GM23338 (cell line): Measurements from ENCODE around the gene TMEM131L. TPM values are rescaled to one million over a fixed set of nuclear protein-coding genes. Genes with fewer than 3 reads are reported as not detected.

Source experiments
- ATAC-seq: fragments of 200-7000 bp; cut with Tn5 transposase; 3 replicates; pipeline ENCODE4 v1.9.1; 2020
- DNase-seq: peaks from one replicate; pipeline ENCODE4 v3.0.0-alpha.2; 2015; ENCODE audit warnings: low spot score
- H2AFZ ChIP-seq: fragments of 200-600 bp; sonication (generic); 2 replicates; pipeline ENCODE4 v1.8.0; 2016; ENCODE audit warnings: antibody characterized with exemption, mild to moderate bottlenecking, moderate library complexity
- H3F3A ChIP-seq: fragments of 200-600 bp; sonication (generic); replicated peaks from 2 replicates; pipeline ENCODE4 v1.8.0; 2017; ENCODE audit warnings: antibody characterized with exemption, mixed run types, low read depth
- H3K27ac ChIP-seq: fragments of 200-600 bp; sonication (generic); 2 replicates; pipeline ENCODE4 v1.6.1; 2016; ENCODE audit warnings: low read depth
- H3K27me3 ChIP-seq: fragments of 200-600 bp; sonication (generic); 2 replicates; pipeline ENCODE4 v1.8.0; 2016; ENCODE audit warnings: mild to moderate bottlenecking, mixed run types, moderate library complexity; ENCODE audit not compliant: insufficient read depth
- H3K36me3 ChIP-seq: fragments of 200-600 bp; sonication (generic); 2 replicates; pipeline ENCODE4 v1.8.0; 2016; ENCODE audit warnings: mild to moderate bottlenecking; ENCODE audit not compliant: insufficient read depth
- H3K4me1 ChIP-seq: fragments of 200-600 bp; sonication (generic); 2 replicates; pipeline ENCODE4 v1.8.0; 2016; ENCODE audit warnings: mild to moderate bottlenecking, moderate library complexity; ENCODE audit not compliant: insufficient read depth
- H3K4me2 ChIP-seq: fragments of 200-600 bp; sonication (generic); 2 replicates; pipeline ENCODE4 v1.7.1; 2017; ENCODE audit warnings: mixed run types
- H3K4me3 ChIP-seq: fragments of 200-600 bp; sonication (generic); 2 replicates; pipeline ENCODE4 v1.6.1; 2016; ENCODE audit warnings: mixed run types
- H3K79me2 ChIP-seq: fragments of 200-600 bp; sonication (generic); replicated peaks from 2 replicates; pipeline ENCODE4 v1.8.0; 2017; ENCODE audit warnings: mild to moderate bottlenecking; ENCODE audit not compliant: insufficient read depth
- H3K9me2 ChIP-seq: fragments of 200-600 bp; sonication (generic); 2 replicates; pipeline ENCODE4 v1.8.0; 2017; ENCODE audit not compliant: insufficient read depth
- H4K20me1 ChIP-seq: fragments of 200-600 bp; sonication (generic); replicated peaks from 2 replicates; pipeline ENCODE4 v1.8.0; 2017; ENCODE audit warnings: mild to moderate bottlenecking; ENCODE audit not compliant: insufficient read depth
- H3K27ac Mint-ChIP-seq: 2 replicates; pipeline ENCODE4 v1.8.0; 2020; ENCODE audit warnings: inconsistent platforms, mild to moderate bottlenecking, moderate library complexity, mixed read lengths
- H3K27me3 Mint-ChIP-seq: 3 replicates; pipeline ENCODE4 v1.8.0; 2022; ENCODE audit warnings: low read depth, mild to moderate bottlenecking, moderate library complexity, mixed read lengths, inconsistent platforms; ENCODE audit not compliant: insufficient read depth, poor library complexity
- H3K36me3 Mint-ChIP-seq: 3 replicates; pipeline ENCODE4 v1.8.0; 2021; ENCODE audit warnings: low read depth, mild to moderate bottlenecking, inconsistent platforms, moderate library complexity, mixed read lengths
- H3K4me1 Mint-ChIP-seq: 3 replicates; pipeline ENCODE4 v1.8.0; 2020; ENCODE audit warnings: mild to moderate bottlenecking, inconsistent platforms, mixed read lengths
- H3K4me3 Mint-ChIP-seq: 3 replicates; pipeline ENCODE4 v1.8.0; 2021; ENCODE audit warnings: moderate library complexity, mild to moderate bottlenecking, inconsistent platforms, mixed read lengths
- H3K9me3 Mint-ChIP-seq: 3 replicates; pipeline ENCODE4 v1.8.0; 2020; ENCODE audit warnings: moderate library complexity, mild to moderate bottlenecking, inconsistent platforms, mixed read lengths
- CREB1 ChIP-seq: fragments of 250-450 bp; sonication (Bioruptor Pico); IDR thresholded peaks from 2 replicates; pipeline ENCODE4 v1.5.0; 2020; ENCODE audit warnings: low read depth, mild to moderate bottlenecking, moderate library complexity
- EZH2 ChIP-seq: fragments of 200-600 bp; sonication (generic); IDR thresholded peaks from one replicate; pipeline ENCODE4 v1.8.0; 2017; ENCODE audit warnings: antibody characterized with exemption, mild to moderate bottlenecking, low read depth; ENCODE audit not compliant: unreplicated experiment
- EZH2phosphoT487 ChIP-seq: fragments of 200-600 bp; sonication (generic); IDR thresholded peaks from one replicate; pipeline ENCODE4 v1.8.1; 2018; ENCODE audit warnings: antibody characterized with exemption; ENCODE audit not compliant: unreplicated experiment
- JUNB ChIP-seq: IDR thresholded peaks from one replicate; pipeline ENCODE4 v1.6.1; 2016; ENCODE audit warnings: antibody characterized with exemption; ENCODE audit not compliant: unreplicated experiment
- NANOG ChIP-seq: IDR thresholded peaks from 2 replicates; pipeline ENCODE4 v1.6.1; 2016; ENCODE audit warnings: antibody characterized with exemption, borderline replicate concordance
- POLR2AphosphoS5 ChIP-seq: IDR thresholded peaks from 2 replicates; pipeline ENCODE4 v1.6.1; 2016; ENCODE audit warnings: antibody characterized with exemption, low read depth
- STAT1 ChIP-seq: IDR thresholded peaks from one replicate; pipeline ENCODE4 v1.6.1; 2016; ENCODE audit warnings: antibody characterized with exemption; ENCODE audit not compliant: unreplicated experiment
- ZNF114 ChIP-seq: fragments of 250-450 bp; sonication (Bioruptor Pico); IDR thresholded peaks from 2 replicates; pipeline ENCODE4 v1.5.0; 2020; ENCODE audit warnings: mild to moderate bottlenecking, moderate library complexity
- ZNF331 ChIP-seq: fragments of 250-450 bp; sonication (Bioruptor Pico); IDR thresholded peaks from 2 replicates; pipeline ENCODE4 v1.5.0; 2020; ENCODE audit warnings: low read depth, mild to moderate bottlenecking, moderate library complexity
- polyA plus RNA-seq: library from polyadenylated mRNA; unstranded; fragments of >200 nt; fragmentation: Nextera tagmentation; extraction: Ambion mirVana; gene quantifications from 2 replicates; pipeline ENCODE4 v1.2.1, GENCODE V29; 2016
- total RNA-seq: library from RNA; depleted of rRNA; stranded (reverse); fragments of >200 nt; shearing (Covaris generic); gene quantifications from 2 replicates; pipeline ENCODE4 v1.2.3, GENCODE V29; 2014
- TF ChIP-seq, protein P1 (sequence below): fragments of 250-450 bp; sonication (Bioruptor Pico); IDR thresholded peaks from 2 replicates; pipeline ENCODE4 v1.5.0; 2020; ENCODE audit warnings: mild to moderate bottlenecking, moderate library complexity
- TF ChIP-seq, protein P2 (sequence below), 2 experiments: fragments of 200-600 bp in 1 of 2; sonication (generic) in 1 of 2; conservative IDR thresholded peaks; 2 replicates each; pipeline versions ENCODE4 v1.5.1 to v1.6.1; 2016 to 2017; ENCODE audit warnings: antibody characterized with exemption in 2 of 2, low read depth in 2 of 2, mild to moderate bottlenecking in 2 of 2, moderate library complexity in 1 of 2
- TF ChIP-seq, protein P3 (sequence below): IDR thresholded peaks from 2 replicates; pipeline ENCODE4 v1.6.1; 2016; ENCODE audit warnings: antibody characterized with exemption
- TF ChIP-seq, protein P4 (sequence below): IDR thresholded peaks from one replicate; pipeline ENCODE4 v1.6.1; 2018; ENCODE audit warnings: antibody characterized with exemption; ENCODE audit not compliant: unreplicated experiment

The TMEM131L gene
- total and polyA plus RNA-seq, 2 experiments from 2014 or later, result 11.1 to 32.2 TPM

DNA sequence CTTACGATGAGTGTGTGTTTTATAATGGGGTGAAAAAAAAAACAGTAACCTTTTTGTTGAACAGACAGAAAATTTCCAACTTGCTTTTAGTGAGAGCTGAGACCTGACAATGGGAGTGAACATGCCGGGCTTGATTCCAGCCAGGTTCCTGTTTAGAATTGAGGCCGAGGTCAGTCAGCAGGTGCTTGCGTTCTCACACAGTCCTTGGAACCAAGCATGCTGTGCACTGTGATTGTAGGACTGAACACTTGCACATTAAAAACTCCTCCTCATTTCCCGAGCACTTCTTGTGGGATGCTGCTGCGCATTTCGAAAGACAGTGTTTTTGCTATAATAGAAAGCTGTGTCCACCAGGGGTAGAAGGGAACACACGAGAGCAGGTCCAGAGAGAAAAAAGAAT, 51.8 kb downstream of the TMEM131L start:
- Mint-ChIP-seq H3K4me3 (no peak overlapping the region), H3K27me3 (peaks cover 2% of the 10 kb centered on the region), H3K36me3 (no peaks in the 10 kb centered on the region), H3K9me3 (no peaks in the 10 kb centered on the region), H3K27ac (no peak overlapping the region), H3K4me1 (peaks cover 37% of the 10 kb centered on the region)
- TF ChIP-seq, protein P1, sequence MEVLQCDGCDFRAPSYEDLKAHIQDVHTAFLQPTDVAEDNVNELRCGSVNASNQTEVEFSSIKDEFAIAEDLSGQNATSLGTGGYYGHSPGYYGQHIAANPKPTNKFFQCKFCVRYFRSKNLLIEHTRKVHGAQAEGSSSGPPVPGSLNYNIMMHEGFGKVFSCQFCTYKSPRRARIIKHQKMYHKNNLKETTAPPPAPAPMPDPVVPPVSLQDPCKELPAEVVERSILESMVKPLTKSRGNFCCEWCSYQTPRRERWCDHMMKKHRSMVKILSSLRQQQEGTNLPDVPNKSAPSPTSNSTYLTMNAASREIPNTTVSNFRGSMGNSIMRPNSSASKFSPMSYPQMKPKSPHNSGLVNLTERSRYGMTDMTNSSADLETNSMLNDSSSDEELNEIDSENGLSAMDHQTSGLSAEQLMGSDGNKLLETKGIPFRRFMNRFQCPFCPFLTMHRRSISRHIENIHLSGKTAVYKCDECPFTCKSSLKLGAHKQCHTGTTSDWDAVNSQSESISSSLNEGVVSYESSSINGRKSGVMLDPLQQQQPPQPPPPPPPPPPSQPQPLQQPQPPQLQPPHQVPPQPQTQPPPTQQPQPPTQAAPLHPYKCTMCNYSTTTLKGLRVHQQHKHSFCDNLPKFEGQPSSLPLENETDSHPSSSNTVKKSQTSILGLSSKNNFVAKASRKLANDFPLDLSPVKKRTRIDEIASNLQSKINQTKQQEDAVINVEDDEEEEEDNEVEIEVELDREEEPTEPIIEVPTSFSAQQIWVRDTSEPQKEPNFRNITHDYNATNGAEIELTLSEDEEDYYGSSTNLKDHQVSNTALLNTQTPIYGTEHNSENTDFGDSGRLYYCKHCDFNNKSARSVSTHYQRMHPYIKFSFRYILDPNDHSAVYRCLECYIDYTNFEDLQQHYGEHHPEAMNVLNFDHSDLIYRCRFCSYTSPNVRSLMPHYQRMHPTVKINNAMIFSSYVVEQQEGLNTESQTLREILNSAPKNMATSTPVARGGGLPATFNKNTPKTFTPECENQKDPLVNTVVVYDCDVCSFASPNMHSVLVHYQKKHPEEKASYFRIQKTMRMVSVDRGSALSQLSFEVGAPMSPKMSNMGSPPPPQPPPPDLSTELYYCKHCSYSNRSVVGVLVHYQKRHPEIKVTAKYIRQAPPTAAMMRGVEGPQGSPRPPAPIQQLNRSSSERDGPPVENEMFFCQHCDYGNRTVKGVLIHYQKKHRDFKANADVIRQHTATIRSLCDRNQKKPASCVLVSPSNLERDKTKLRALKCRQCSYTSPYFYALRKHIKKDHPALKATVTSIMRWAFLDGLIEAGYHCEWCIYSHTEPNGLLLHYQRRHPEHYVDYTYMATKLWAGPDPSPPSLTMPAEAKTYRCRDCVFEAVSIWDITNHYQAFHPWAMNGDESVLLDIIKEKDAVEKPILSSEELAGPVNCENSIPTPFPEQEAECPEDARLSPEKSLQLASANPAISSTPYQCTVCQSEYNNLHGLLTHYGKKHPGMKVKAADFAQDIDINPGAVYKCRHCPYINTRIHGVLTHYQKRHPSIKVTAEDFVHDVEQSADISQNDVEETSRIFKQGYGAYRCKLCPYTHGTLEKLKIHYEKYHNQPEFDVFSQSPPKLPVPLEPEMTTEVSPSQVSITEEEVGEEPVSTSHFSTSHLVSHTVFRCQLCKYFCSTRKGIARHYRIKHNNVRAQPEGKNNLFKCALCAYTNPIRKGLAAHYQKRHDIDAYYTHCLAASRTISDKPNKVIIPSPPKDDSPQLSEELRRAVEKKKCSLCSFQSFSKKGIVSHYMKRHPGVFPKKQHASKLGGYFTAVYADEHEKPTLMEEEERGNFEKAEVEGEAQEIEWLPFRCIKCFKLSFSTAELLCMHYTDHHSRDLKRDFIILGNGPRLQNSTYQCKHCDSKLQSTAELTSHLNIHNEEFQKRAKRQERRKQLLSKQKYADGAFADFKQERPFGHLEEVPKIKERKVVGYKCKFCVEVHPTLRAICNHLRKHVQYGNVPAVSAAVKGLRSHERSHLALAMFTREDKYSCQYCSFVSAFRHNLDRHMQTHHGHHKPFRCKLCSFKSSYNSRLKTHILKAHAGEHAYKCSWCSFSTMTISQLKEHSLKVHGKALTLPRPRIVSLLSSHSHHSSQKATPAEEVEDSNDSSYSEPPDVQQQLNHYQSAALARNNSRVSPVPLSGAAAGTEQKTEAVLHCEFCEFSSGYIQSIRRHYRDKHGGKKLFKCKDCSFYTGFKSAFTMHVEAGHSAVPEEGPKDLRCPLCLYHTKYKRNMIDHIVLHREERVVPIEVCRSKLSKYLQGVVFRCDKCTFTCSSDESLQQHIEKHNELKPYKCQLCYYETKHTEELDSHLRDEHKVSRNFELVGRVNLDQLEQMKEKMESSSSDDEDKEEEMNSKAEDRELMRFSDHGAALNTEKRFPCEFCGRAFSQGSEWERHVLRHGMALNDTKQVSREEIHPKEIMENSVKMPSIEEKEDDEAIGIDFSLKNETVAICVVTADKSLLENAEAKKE (CRISPR knock-in tag), result no peak
- no peak for TF ChIP-seq ZNF114 (CRISPR knock-in tag)
- TF ChIP-seq EZH2phosphoT487, result no peak
- TF ChIP-seq, protein P2, sequence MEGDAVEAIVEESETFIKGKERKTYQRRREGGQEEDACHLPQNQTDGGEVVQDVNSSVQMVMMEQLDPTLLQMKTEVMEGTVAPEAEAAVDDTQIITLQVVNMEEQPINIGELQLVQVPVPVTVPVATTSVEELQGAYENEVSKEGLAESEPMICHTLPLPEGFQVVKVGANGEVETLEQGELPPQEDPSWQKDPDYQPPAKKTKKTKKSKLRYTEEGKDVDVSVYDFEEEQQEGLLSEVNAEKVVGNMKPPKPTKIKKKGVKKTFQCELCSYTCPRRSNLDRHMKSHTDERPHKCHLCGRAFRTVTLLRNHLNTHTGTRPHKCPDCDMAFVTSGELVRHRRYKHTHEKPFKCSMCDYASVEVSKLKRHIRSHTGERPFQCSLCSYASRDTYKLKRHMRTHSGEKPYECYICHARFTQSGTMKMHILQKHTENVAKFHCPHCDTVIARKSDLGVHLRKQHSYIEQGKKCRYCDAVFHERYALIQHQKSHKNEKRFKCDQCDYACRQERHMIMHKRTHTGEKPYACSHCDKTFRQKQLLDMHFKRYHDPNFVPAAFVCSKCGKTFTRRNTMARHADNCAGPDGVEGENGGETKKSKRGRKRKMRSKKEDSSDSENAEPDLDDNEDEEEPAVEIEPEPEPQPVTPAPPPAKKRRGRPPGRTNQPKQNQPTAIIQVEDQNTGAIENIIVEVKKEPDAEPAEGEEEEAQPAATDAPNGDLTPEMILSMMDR (conservative IDR thresholded peaks at IDR 0.05; ENCODE audit: low read depth in 2 of 2), result no peak
- TF ChIP-seq STAT1, result no peak
- TF ChIP-seq, protein P3, sequence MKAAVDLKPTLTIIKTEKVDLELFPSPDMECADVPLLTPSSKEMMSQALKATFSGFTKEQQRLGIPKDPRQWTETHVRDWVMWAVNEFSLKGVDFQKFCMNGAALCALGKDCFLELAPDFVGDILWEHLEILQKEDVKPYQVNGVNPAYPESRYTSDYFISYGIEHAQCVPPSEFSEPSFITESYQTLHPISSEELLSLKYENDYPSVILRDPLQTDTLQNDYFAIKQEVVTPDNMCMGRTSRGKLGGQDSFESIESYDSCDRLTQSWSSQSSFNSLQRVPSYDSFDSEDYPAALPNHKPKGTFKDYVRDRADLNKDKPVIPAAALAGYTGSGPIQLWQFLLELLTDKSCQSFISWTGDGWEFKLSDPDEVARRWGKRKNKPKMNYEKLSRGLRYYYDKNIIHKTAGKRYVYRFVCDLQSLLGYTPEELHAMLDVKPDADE, result no peak
- TF ChIP-seq JUNB, result no peak
- no peak for TF ChIP-seq POLR2AphosphoS5
- TF ChIP-seq NANOG, result no peak
- TF ChIP-seq CREB1 (CRISPR knock-in tag), result no peak
- TF ChIP-seq ZNF331 (CRISPR knock-in tag), result no peak
- no peak for TF ChIP-seq EZH2
- TF ChIP-seq, protein P4, sequence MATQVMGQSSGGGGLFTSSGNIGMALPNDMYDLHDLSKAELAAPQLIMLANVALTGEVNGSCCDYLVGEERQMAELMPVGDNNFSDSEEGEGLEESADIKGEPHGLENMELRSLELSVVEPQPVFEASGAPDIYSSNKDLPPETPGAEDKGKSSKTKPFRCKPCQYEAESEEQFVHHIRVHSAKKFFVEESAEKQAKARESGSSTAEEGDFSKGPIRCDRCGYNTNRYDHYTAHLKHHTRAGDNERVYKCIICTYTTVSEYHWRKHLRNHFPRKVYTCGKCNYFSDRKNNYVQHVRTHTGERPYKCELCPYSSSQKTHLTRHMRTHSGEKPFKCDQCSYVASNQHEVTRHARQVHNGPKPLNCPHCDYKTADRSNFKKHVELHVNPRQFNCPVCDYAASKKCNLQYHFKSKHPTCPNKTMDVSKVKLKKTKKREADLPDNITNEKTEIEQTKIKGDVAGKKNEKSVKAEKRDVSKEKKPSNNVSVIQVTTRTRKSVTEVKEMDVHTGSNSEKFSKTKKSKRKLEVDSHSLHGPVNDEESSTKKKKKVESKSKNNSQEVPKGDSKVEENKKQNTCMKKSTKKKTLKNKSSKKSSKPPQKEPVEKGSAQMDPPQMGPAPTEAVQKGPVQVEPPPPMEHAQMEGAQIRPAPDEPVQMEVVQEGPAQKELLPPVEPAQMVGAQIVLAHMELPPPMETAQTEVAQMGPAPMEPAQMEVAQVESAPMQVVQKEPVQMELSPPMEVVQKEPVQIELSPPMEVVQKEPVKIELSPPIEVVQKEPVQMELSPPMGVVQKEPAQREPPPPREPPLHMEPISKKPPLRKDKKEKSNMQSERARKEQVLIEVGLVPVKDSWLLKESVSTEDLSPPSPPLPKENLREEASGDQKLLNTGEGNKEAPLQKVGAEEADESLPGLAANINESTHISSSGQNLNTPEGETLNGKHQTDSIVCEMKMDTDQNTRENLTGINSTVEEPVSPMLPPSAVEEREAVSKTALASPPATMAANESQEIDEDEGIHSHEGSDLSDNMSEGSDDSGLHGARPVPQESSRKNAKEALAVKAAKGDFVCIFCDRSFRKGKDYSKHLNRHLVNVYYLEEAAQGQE, result no peak
- ATAC-seq, result no peak
- no peaks in the 10 kb centered on the region for H3F3A ChIP-seq
- no peak overlapping the region for H2AFZ ChIP-seq
- H3K36me3 ChIP-seq, result no peaks in the 10 kb centered on the region
- H3K4me3 ChIP-seq, result no peak overlapping the region
- peaks cover 69% of the 10 kb centered on the region for H3K79me2 ChIP-seq
- H3K4me2 ChIP-seq, result no peak overlapping the region
- H3K9me2 ChIP-seq, result no peaks in the 10 kb centered on the region
- DNase-seq, result no peak
- H3K27ac ChIP-seq, result no peak overlapping the region
- peaks cover 46% of the 10 kb centered on the region for H3K4me1 ChIP-seq
- H4K20me1 ChIP-seq, result peaks cover 18% of the 10 kb centered on the region; the same call in 1 of the 2 replicates
- H3K27me3 ChIP-seq, result no peaks in the 10 kb centered on the region
